IMR-90 (cell line): ENCODE results near the gene TMTC1. TPM values are rescaled to one million over a fixed set of nuclear protein-coding genes. Genes with fewer than 3 reads are reported as not detected.

Experiments
- ATAC-seq: fragments of 200-7000 bp; cut with Tn5 transposase; 2 replicates; pipeline ENCODE4 v1.9.1; 2020; ENCODE audit warnings: low read depth, mild to moderate bottlenecking, moderate library complexity
- BruUV-seq: library from RNA; stranded (reverse); fragments of 400-500 nt; replicated peaks from 2 replicates; lab custom pipeline; 2021; lab: Mats Ljungman, UMichigan
- CTCF ChIA-PET: fragments of 300-600 bp; formaldehyde crosslinking; extraction: SDS; loops from one replicate; lab custom pipeline; 2021; ENCODE audit warnings: antibody characterized with exemption; lab: Yijun Ruan, JAX
- POLR2A ChIA-PET: fragments of 300-600 bp; sonication (Branson Sonifier 250); formaldehyde crosslinking; loops from one replicate; lab custom pipeline; 2022; ENCODE audit warnings: antibody characterized with exemption; ENCODE audit not compliant: unreplicated experiment; lab: Charles Lee
- DNase-seq: peaks from one replicate; pipeline ENCODE4 v3.0.0; 2013
- H2AFZ ChIP-seq: replicated peaks from 2 replicates; pipeline ENCODE3; 2013; ENCODE audit warnings: low read length, mild to moderate bottlenecking; ENCODE audit not compliant: poor library complexity
- H2AK5ac ChIP-seq: 2 replicates; pipeline ENCODE4 v1.6.1; 2013; ENCODE audit warnings: low read depth, low read length, inconsistent platforms
- H2AK9ac ChIP-seq: replicated peaks from 2 replicates; pipeline ENCODE3; 2013; ENCODE audit warnings: mild to moderate bottlenecking, low read depth, low read length, moderate library complexity; ENCODE audit not compliant: poor library complexity
- H2BK120ac ChIP-seq: 2 replicates; pipeline ENCODE4 v1.6.1; 2013; ENCODE audit warnings: low read depth, low read length, inconsistent platforms
- H2BK15ac ChIP-seq: 3 replicates; pipeline ENCODE4 v1.6.1; 2013; ENCODE audit warnings: low read depth, low read length, inconsistent platforms
- H2BK20ac ChIP-seq: 2 replicates; pipeline ENCODE4 v1.6.1; 2013; ENCODE audit warnings: low read depth, mild to moderate bottlenecking, inconsistent platforms, low read length, moderate library complexity
- H2BK5ac ChIP-seq: 2 replicates; pipeline ENCODE4 v1.6.1; 2013; ENCODE audit warnings: mild to moderate bottlenecking, low read depth, low read length, inconsistent platforms; ENCODE audit not compliant: poor library complexity, severe bottlenecking
- H3K14ac ChIP-seq: replicated peaks from 2 replicates; pipeline ENCODE4 v1.6.1; 2013; ENCODE audit warnings: low read depth, low read length, inconsistent platforms
- H3K18ac ChIP-seq: 2 replicates; pipeline ENCODE4 v1.6.1; 2013; ENCODE audit warnings: low read depth, low read length, control low read depth
- H3K23ac ChIP-seq: 2 replicates; pipeline ENCODE4 v1.6.1; 2013; ENCODE audit warnings: low read depth, low read length, inconsistent platforms
- H3K27ac ChIP-seq: 2 replicates; pipeline ENCODE4 v1.5.1; 2013; ENCODE audit warnings: mild to moderate bottlenecking, control low read depth, low read length; ENCODE audit not compliant: insufficient read depth
- H3K27me3 ChIP-seq: 2 replicates; pipeline ENCODE4 v1.6.1; 2013; ENCODE audit warnings: low read length; ENCODE audit not compliant: control insufficient read depth, insufficient read depth
- H3K36me3 ChIP-seq: 2 replicates; pipeline ENCODE4 v1.6.1; 2013; ENCODE audit warnings: low read length, mixed read lengths; ENCODE audit not compliant: control insufficient read depth, insufficient read depth
- H3K4ac ChIP-seq: 2 replicates; pipeline ENCODE4 v1.6.1; 2013; ENCODE audit warnings: low read depth, low read length, inconsistent platforms
- H3K4me1 ChIP-seq: 2 replicates; pipeline ENCODE4 v1.6.1; 2013; ENCODE audit warnings: low read length, mixed read lengths; ENCODE audit not compliant: control insufficient read depth, insufficient read depth
- H3K4me2 ChIP-seq: 2 replicates; pipeline ENCODE4 v1.6.1; 2013; ENCODE audit warnings: low read depth, mild to moderate bottlenecking, control low read depth, low read length, moderate library complexity
- H3K4me3 ChIP-seq: 2 replicates; pipeline ENCODE4 v1.5.1; 2013; ENCODE audit warnings: low read depth, mild to moderate bottlenecking, control low read depth, low read length, moderate library complexity; ENCODE audit not compliant: insufficient read depth
- H3K56ac ChIP-seq: 2 replicates; pipeline ENCODE4 v1.6.1; 2013; ENCODE audit warnings: low read length, inconsistent platforms; ENCODE audit not compliant: insufficient read depth; ENCODE audit errors: extremely low read depth
- H3K79me1 ChIP-seq, 2 experiments: 2 replicates each; pipeline ENCODE4 v1.6.1; 2013; ENCODE audit warnings: low read length in 2 of 2, inconsistent platforms in 1 of 2, low read depth in 1 of 2
- H3K9ac ChIP-seq: 2 replicates; pipeline ENCODE4 v1.6.1; 2013; ENCODE audit warnings: low read depth, low read length, control low read depth
- H3K9me1 ChIP-seq: 2 replicates; pipeline ENCODE4 v1.6.1; 2013; ENCODE audit warnings: low read length, inconsistent platforms; ENCODE audit not compliant: insufficient read depth
- H3K9me3 ChIP-seq: 2 replicates; pipeline ENCODE4 v1.6.1; 2013; ENCODE audit warnings: low read length; ENCODE audit not compliant: control insufficient read depth, insufficient read depth
- H4K20me1 ChIP-seq: 2 replicates; pipeline ENCODE4 v1.6.1; 2013; ENCODE audit warnings: low read length, inconsistent platforms; ENCODE audit not compliant: insufficient read depth
- H4K5ac ChIP-seq: 2 replicates; pipeline ENCODE4 v1.6.1; 2013; ENCODE audit warnings: mild to moderate bottlenecking, low read depth, low read length, control low read depth
- H4K8ac ChIP-seq, 2 experiments: 2 replicates each; pipeline ENCODE4 v1.6.1; 2013; ENCODE audit warnings: low read depth in 2 of 2, low read length in 2 of 2, control low read depth in 1 of 2, inconsistent platforms in 1 of 2
- H4K91ac ChIP-seq: 2 replicates; pipeline ENCODE4 v1.6.1; 2013; ENCODE audit warnings: low read depth, low read length, inconsistent platforms; ENCODE audit not compliant: insufficient read depth
- CEBPB ChIP-seq: IDR thresholded peaks from 2 replicates; pipeline ENCODE4 v1.6.1; 2012; ENCODE audit warnings: low read depth, low read length, improper control_type of control experiment
- WGBS, 2 experiments: methylation state at CpG; one replicate each; pipeline versions ENCODE4 v1.1.5 to v1.1.7; 2013; ENCODE audit warnings: missing lambda C conversion rate in 2 of 2; ENCODE audit not compliant: insufficient read length in 1 of 2; ENCODE audit errors: extremely low coverage in 2 of 2; 5-methylcytosine and 5-hydroxymethylcytosine counted together
- dilution Hi-C: fragments of 300-500 bp; cut with HindIII; formaldehyde crosslinking; loops from one replicate; pipeline ENCODE4 v1.14.3; 2018; ENCODE audit warnings: low sequenced_read_pairs; ENCODE audit not compliant: unreplicated experiment
- in situ Hi-C: fragments of 300-500 bp; cut with MboI; formaldehyde crosslinking; loops from 3 replicates; pipeline ENCODE4 v1.14.3; 2019; ENCODE audit warnings: low sequenced_read_pairs, inconsistent platforms, mixed read lengths
- intact Hi-C: fragments of 100-400 bp; cut with micrococcal nuclease; formaldehyde crosslinking; loops from 2 replicates; pipeline ENCODE4 v1.10.0; 2022
- polyA plus RNA-seq, 3 experiments: library from polyadenylated mRNA; depleted of rRNA; stranded (reverse); fragments of >200 nt; gene quantifications; 2 replicates each; pipeline ENCODE4 v1.2.3, GENCODE V29; 2012; ENCODE audit warnings: low replicate concordance in 1 of 3
- total RNA-seq: library from RNA; depleted of rRNA; stranded (reverse); fragments of >200 nt; gene quantifications from 2 replicates; pipeline ENCODE4 v1.2.3, GENCODE V29; 2012

The TMTC1 gene
- total and polyA plus RNA-seq, 2 of the 4 experiments (the other 2 are of a cell fraction) = 12.5 to 36.4 TPM

- Histone ChIP-seq H3K4me3 (no peak overlapping the region), H3K9me3 (no peaks in the 10 kb centered on the region), H4K91ac (no peak overlapping the region), H3K4ac (no peak overlapping the region), H3K14ac (no peak overlapping the region), H3K9me1 (no peaks in the 10 kb centered on the region), H2AK9ac (no peak overlapping the region), H3K18ac (no peak overlapping the region), H4K8ac (no peak overlapping the region), H4K5ac (no peak overlapping the region), H2BK120ac (no peak overlapping the region), H3K23ac (no peak overlapping the region), H3K36me3 (peaks cover 1% of the 10 kb centered on the region; the same call in 1 of the 2 replicates), H3K4me2 (no peak overlapping the region), H2BK5ac (no peak overlapping the region), H3K79me1 (no peaks in the 10 kb centered on the region; a peak in 1 of 4 replicates), H3K56ac (no peak overlapping the region), H3K9ac (no peak overlapping the region), H2BK20ac (no peak overlapping the region), H3K27ac (no peak overlapping the region), H3K27me3 (no peaks in the 10 kb centered on the region), H2AK5ac (no peak overlapping the region), H2AFZ (no peak overlapping the region), H2BK15ac (no peak overlapping the region), H4K20me1 (no peaks in the 10 kb centered on the region), H3K4me1 (no peaks in the 10 kb centered on the region)
- no TSS peak for BruUV-seq
- WGBS, 2 experiments = 97% methylated on average over 1 of the region's 3 CpGs; no CpG with 5 or more reads in 1 of the 2 experiments
- intact Hi-C loops (no loop called here), in situ Hi-C loops (no loop called here), dilution Hi-C loops (no loop called here)
- ChIA-PET CTCF (no interaction called here), POLR2A (no interaction called here)
- DNase-seq (no peak), ATAC-seq (no peak)
- no peak for TF ChIP-seq CEBPB
These were observed 91.5 kb downstream of the TMTC1 start for GRCh38 chr12:29692237-29692636.
